CD4-positive, alpha-beta T cell (primary cell): Measurements from ENCODE around the gene DCAF8L2. TPM values are rescaled to one million over a fixed set of nuclear protein-coding genes. Genes with fewer than 3 reads are reported as not detected.
"Not testable (repeated sequence)": the region's sequence is repeated elsewhere in the genome, so short reads cannot be mapped to it uniquely, and the experiment has no call there.

Experiments
- ATAC-seq: fragments of 200-7000 bp; cut with Tn5 transposase; one replicate; pipeline ENCODE4 v1.10.0; 2022; ENCODE audit warnings: mild to moderate bottlenecking; ENCODE audit not compliant: poor library complexity
- CTCF ChIA-PET: fragments of 350-600 bp; sonication (Branson Sonifier 250); formaldehyde crosslinking; loops from one replicate; lab custom pipeline; 2021; ENCODE audit warnings: antibody characterized with exemption, inconsistent platforms; lab: Charles Lee
- POLR2A ChIA-PET: fragments of 350-600 bp; sonication (Branson Sonifier 250); formaldehyde crosslinking; loops from one replicate; lab custom pipeline; 2021; ENCODE audit warnings: antibody characterized with exemption, inconsistent platforms; lab: Charles Lee
- DNase-seq, 14 experiments: peaks; one replicate each; pipeline ENCODE4 v3.0.0-alpha.2; 2013 to 2020; ENCODE audit warnings: mixed read lengths in 2 of 14
- H3K27ac ChIP-seq, 2 donors: one replicate each; pipeline versions ENCODE4 v1.5.1 to v1.7.0; 2013; ENCODE audit warnings: low read length in 2 of 2, low read depth in 1 of 2, mild to moderate bottlenecking in 1 of 2
- H3K27me3 ChIP-seq, 2 experiments: 1 replicate in 1 of 2; 2 replicates in 1 of 2; pipeline versions ENCODE4 v1.6.1 to v1.7.0; 2013; ENCODE audit warnings: low read length in 2 of 2, control low read depth in 1 of 2, mild to moderate bottlenecking in 1 of 2, moderate library complexity in 1 of 2; ENCODE audit not compliant: insufficient read depth in 2 of 2, control insufficient read depth in 1 of 2
- H3K36me3 ChIP-seq: one replicate; pipeline ENCODE4 v1.6.1; 2013; ENCODE audit warnings: low read length, control low read depth; ENCODE audit not compliant: insufficient read depth
- H3K4me1 ChIP-seq: one replicate; pipeline ENCODE4 v1.6.1; 2013; ENCODE audit warnings: low read length, control low read depth; ENCODE audit not compliant: insufficient read depth
- H3K4me3 ChIP-seq: one replicate; pipeline ENCODE4 v1.5.1; 2013; ENCODE audit warnings: mild to moderate bottlenecking, low read length, moderate library complexity
- H3K9me3 ChIP-seq, 2 experiments: 1 replicate in 1 of 2; 2 replicates in 1 of 2; pipeline versions ENCODE4 v1.6.1 to v1.7.0; 2013; ENCODE audit warnings: low read length in 2 of 2, mild to moderate bottlenecking in 2 of 2, control low read depth in 1 of 2, moderate library complexity in 1 of 2; ENCODE audit not compliant: control insufficient read depth in 1 of 2, insufficient read depth in 1 of 2
- H3K27ac Mint-ChIP-seq: one replicate; pipeline ENCODE4 v1.8.0; 2020; ENCODE audit warnings: mixed read lengths
- H3K27me3 Mint-ChIP-seq: one replicate; pipeline ENCODE4 v1.8.0; 2021; ENCODE audit warnings: mixed read lengths
- H3K36me3 Mint-ChIP-seq: one replicate; pipeline ENCODE4 v1.8.0; 2021; ENCODE audit warnings: low read depth, mixed read lengths
- H3K4me1 Mint-ChIP-seq: one replicate; pipeline ENCODE4 v1.8.0; 2021; ENCODE audit warnings: low read depth, mixed read lengths
- H3K4me3 Mint-ChIP-seq: one replicate; pipeline ENCODE4 v1.8.0; 2020; ENCODE audit warnings: mild to moderate bottlenecking, mixed read lengths
- H3K9me3 Mint-ChIP-seq: one replicate; pipeline ENCODE4 v1.8.0; 2020; ENCODE audit warnings: mixed read lengths
- intact Hi-C, 2 experiments: fragments of 100-400 bp; cut with DNase I in 1 of 2; cut with micrococcal nuclease in 1 of 2; formaldehyde crosslinking; loops; one replicate each; pipeline versions ENCODE4 v1.15.1 to v1.9.0; 2023 to 2025; cut with DNase I, micrococcal nuclease
- total RNA-seq, 174 experiments: library from RNA in 2 of 174; stranded (reverse) in 2 of 174; gene quantifications; one replicate each; pipeline ENCODE4 v1.2.3 and lab custom pipeline; 2021 to 2026
- TF ChIP-seq, protein P1 (sequence below): fragments of 200-600 bp; IDR thresholded peaks from one replicate; pipeline ENCODE4 v1.8.0; 2022; ENCODE audit warnings: antibody characterized with exemption, mild to moderate bottlenecking

Gene DCAF8L2
- total RNA-seq, 2 experiments from 2014 or later, result not detected

DNA sequence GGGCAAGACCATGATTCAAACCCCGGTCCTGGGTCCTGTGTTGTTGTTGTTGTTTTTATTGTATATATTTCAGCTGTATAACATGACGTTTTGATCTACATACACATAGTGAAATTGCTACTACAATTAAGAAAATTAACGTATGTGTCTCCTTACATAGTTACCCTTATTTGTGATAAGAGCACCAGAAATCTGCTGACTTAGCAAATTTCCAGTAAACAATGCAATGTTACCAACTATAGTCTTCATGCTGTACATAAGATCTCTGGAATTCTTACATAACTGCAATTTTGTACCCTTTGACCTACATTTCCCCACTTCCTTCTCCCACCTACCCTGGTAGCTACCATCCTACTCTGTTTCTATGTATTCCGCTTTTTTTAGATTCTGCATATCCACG lies 141.8 kb downstream of the DCAF8L2 start:
- Mint-ChIP-seq H3K9me3 (peaks cover 2% of the 10 kb centered on the region), H3K27me3 (no peaks in the 10 kb centered on the region), H3K27ac (no peak overlapping the region), H3K4me3 (no peak overlapping the region), H3K4me1 (no peaks in the 10 kb centered on the region), H3K36me3 (no peaks in the 10 kb centered on the region)
- Histone ChIP-seq H3K27ac (no peak overlapping the region), H3K4me3 (no peak overlapping the region), H3K36me3 (no peaks in the 10 kb centered on the region), H3K9me3 (no peaks in the 10 kb centered on the region), H3K4me1 (no peaks in the 10 kb centered on the region), H3K27me3 (no peaks in the 10 kb centered on the region)
- TF ChIP-seq, protein P1, sequence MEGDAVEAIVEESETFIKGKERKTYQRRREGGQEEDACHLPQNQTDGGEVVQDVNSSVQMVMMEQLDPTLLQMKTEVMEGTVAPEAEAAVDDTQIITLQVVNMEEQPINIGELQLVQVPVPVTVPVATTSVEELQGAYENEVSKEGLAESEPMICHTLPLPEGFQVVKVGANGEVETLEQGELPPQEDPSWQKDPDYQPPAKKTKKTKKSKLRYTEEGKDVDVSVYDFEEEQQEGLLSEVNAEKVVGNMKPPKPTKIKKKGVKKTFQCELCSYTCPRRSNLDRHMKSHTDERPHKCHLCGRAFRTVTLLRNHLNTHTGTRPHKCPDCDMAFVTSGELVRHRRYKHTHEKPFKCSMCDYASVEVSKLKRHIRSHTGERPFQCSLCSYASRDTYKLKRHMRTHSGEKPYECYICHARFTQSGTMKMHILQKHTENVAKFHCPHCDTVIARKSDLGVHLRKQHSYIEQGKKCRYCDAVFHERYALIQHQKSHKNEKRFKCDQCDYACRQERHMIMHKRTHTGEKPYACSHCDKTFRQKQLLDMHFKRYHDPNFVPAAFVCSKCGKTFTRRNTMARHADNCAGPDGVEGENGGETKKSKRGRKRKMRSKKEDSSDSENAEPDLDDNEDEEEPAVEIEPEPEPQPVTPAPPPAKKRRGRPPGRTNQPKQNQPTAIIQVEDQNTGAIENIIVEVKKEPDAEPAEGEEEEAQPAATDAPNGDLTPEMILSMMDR, result no peak
- ATAC-seq (no peak), DNase-seq (no peak)
- POLR2A ChIA-PET, result no interaction called here
- intact Hi-C loops, result no loop called here
- CTCF ChIA-PET, result no interaction called here

DNA sequence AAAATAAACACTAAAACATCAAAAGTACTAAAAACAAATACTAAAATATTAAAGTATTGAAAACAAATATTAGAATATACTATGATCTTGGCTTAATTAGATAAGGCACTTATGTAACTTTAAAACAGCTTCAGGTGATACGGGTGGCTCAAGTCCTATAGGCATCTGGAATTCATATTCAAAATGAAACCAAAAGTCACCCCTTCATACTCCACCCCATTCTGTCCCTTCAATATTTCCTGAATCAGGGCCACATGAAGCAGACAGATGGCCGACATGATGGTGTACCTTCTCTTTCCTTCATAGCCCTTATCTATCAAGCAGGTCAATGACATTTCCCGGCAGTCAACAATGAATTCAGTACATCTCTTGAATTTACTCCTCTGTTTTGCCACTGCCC lies 145.8 kb downstream of the DCAF8L2 start:
- Mint-ChIP-seq H3K9me3 (peaks cover 4% of the 10 kb centered on the region), H3K27ac (no peak overlapping the region), H3K4me3 (no peak overlapping the region), H3K27me3 (no peaks in the 10 kb centered on the region), H3K36me3 (no peaks in the 10 kb centered on the region), H3K4me1 (no peaks in the 10 kb centered on the region)
- Histone ChIP-seq H3K4me3 (no peak overlapping the region), H3K4me1 (no peaks in the 10 kb centered on the region), H3K9me3 (no peaks in the 10 kb centered on the region), H3K36me3 (no peaks in the 10 kb centered on the region), H3K27ac (no peak overlapping the region), H3K27me3 (no peaks in the 10 kb centered on the region)
- intact Hi-C loops, result no loop called here
- DNase-seq (no peak), ATAC-seq (no peak)
- POLR2A ChIA-PET, result no interaction called here
- TF ChIP-seq, protein P1, result no peak
- CTCF ChIA-PET, result no interaction called here

DNA sequence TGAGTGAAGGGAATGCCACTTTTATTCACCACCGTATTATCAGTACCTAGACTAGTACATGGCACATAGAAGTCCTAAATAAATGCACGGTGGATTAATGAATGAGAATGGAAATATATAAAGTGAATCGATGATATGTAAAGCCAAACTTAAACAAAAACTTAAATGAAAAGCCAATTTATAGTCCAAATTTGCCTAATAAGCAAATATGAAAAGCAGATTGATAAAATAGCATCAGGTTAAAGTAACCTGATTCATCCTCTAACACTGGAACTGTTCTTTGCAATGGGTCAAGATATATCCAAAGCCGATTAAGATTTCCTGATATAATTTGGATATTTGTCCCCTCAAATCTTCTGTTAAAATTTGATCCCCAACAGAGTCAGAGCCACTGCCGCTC lies 150.8 kb downstream of the DCAF8L2 start:
- DNase-seq (no peak), ATAC-seq (no peak)
- TF ChIP-seq, protein P1, result no peak
- Mint-ChIP-seq H3K9me3 (peaks cover 2% of the 10 kb centered on the region), H3K36me3 (no peaks in the 10 kb centered on the region), H3K27ac (no peak overlapping the region), H3K27me3 (no peaks in the 10 kb centered on the region), H3K4me1 (no peaks in the 10 kb centered on the region), H3K4me3 (no peak overlapping the region)
- Histone ChIP-seq H3K27me3 (no peaks in the 10 kb centered on the region), H3K27ac (no peak overlapping the region), H3K4me3 (no peak overlapping the region), H3K9me3 (no peaks in the 10 kb centered on the region), H3K36me3 (no peaks in the 10 kb centered on the region), H3K4me1 (no peaks in the 10 kb centered on the region)
- CTCF ChIA-PET, result no interaction called here
- POLR2A ChIA-PET, result no interaction called here
- intact Hi-C loops, result no loop called here

DNA sequence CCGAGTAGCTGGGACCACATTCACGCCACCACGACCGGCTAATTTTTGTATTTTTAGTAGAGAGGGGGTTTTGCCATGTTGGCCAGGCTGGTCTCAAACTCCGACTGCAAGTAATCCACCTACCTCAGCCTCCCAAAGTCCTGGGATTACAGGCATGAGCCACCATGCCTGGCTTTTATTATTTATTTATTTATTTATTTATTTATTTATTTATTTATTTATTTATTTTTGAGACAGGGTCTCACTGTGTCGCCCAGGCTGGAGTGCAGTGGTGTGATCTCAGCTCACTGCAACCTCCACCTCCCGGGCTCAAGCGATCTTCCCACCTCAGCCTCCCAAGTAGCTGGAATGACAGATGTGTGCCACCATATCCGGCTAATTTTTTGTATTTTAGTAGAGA lies 153.4 kb downstream of the DCAF8L2 start:
- H3K36me3 Mint-ChIP-seq, H3K9me3 Mint-ChIP-seq, CTCF ChIA-PET, H3K4me1 Mint-ChIP-seq, DNase-seq, H3K27ac ChIP-seq, H3K27ac Mint-ChIP-seq, H3K4me3 Mint-ChIP-seq, H3K27me3 Mint-ChIP-seq, H3K36me3 ChIP-seq, H3K4me3 ChIP-seq, ATAC-seq, POLR2A ChIA-PET, intact Hi-C loops, H3K27me3 ChIP-seq, H3K4me1 ChIP-seq: not testable (repeated sequence)
- H3K9me3 ChIP-seq, result peaks cover 0 to 10% of the 10 kb centered on the region in 2 experiments
